GM10847 (cell line): ENCODE results near the gene VPS35L.

Source experiments
- POLR2A ChIP-seq: IDR thresholded peaks from 2 replicates; pipeline ENCODE4 v1.6.1; 2011; ENCODE audit not compliant: insufficient read length; ENCODE audit errors: extremely low read depth

The VPS35L gene

DNA sequence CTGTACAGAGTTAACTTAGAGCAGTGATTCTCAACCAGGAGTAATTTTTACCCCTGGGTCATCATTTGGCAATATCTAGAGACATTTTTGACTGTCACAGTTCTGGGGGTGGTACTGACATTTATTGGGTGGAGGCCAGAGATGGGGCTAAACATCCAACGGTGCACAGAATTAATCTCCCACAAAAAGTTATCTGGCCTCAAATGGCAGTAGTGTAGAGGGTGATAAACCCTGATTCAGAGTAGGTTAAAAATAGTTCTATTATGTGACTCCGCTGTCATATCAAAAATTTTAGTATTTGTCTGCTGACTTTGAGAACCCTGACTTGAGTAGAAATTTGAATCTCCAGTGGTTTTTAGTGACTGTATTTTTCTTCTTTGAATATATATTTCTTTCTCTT lies 19.1 kb downstream of the VPS35L start:
- TF ChIP-seq POLR2A, result no peak

DNA sequence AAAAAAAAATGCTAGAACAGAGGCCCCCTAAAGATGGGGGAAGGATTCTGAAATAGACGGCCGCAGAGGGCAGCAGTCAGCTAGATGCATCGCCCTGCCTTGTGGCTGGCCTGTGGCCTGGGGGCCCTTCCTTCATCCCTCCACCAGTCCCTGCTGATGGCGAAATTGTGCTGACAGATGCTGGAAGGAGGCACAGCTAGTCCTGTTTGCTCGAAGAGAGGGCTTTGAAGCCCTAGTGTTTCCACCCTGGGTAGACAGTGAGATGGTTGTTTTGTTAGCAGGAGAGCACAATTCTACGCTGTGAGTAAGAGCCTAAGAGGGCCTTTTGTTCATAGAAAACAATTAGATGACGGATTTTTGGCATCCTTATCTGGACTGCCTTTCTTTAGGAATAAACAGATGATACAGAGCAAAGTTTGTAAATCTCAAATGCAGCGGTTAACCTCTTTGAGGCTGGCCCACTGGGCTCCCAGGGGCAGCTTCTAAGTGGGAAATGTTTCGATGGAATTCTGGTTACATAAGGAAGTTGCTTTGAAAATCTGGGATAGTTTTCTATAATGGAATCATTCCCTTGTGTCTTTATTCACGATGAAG lies 23.0 kb downstream of the VPS35L start:
- TF ChIP-seq POLR2A, result no peak

DNA sequence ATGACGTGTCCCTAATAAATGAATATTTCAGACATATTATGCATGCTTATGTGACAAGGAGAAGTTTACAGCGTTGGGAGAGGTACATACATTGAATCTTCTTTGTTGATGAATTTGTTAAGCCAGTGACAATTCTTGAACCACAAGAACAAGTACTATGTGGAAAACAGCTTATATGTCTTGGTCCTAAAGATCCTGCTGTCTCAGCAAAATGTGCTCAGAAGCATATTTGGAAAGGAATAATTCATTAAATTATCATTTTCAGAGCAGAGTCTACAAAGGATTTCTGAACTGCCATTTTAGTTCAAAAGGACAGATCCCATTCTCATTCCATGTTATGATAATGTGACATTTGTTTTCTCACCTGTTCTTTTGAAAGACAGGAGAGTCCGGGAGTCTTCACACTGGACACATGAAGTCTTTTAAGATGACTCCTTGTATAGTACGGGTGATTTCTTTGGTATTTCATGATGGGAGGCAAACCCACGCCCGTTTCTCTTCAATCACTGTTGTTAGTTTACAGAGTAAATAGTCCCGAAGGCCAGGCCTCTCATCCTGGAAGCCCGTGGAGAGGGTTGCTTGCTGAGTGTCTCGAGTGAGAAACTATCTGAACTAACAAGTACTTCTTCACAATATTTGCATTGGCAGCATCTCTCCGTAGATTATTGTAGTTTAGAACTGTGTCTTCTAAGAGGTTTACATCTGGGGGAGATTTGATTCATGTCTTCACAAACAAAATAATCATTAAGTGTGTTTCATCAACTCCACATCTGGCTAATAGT lies 26.7 kb downstream of the VPS35L start:
- no peak for TF ChIP-seq POLR2A

DNA sequence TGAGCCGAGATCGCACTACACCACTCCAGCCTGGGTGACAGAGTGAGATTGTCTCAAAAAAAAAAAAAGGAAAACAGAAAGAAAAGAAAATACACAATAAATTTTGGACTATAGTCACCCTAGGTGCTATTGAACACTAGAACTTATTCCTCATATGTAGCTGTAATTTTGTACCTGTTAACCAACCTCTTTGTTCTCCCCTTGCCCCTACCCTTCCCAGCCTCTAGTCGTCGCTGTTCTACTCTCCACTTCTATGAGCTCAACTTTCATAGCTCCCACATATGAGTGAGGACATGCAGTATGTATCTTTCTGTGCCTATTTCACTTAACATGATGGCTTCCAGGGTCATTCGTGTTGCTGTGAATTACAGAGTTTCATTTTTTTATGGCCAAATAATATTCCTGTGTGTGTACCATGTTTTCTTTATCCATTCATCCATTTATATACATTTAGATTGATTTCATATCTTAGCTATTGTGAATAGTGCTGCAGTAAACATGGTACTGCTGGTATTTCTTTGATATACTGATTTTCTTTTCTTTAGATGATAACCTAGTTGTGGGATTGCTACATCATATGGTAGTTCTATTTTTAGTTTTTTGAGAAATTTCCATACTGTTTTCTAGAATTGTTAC lies 28.3 kb downstream of the VPS35L start:
- no peak for TF ChIP-seq POLR2A

GRCh38 chr16:19588661-19589060 lies 33.2 kb downstream of the VPS35L start:
- TF ChIP-seq POLR2A, result no peak

GRCh38 chr16:19589106-19589505 lies 33.6 kb downstream of the VPS35L start:
- TF ChIP-seq POLR2A, result no peak

- no peak for TF ChIP-seq POLR2A
Measured at GRCh38 chr16:19589771-19590302, 34.3 kb downstream of the VPS35L start.

GRCh38 chr16:19595043-19595767 lies 39.7 kb downstream of the VPS35L start:
- no peak for TF ChIP-seq POLR2A

GRCh38 chr16:19598805-19599510 lies 43.5 kb downstream of the VPS35L start:
- TF ChIP-seq POLR2A, result no peak

GRCh38 chr16:19599968-19600716 lies 44.6 kb downstream of the VPS35L start:
- no peak for TF ChIP-seq POLR2A

- TF ChIP-seq POLR2A, result no peak
Measured at GRCh38 chr16:19601083-19601976, 45.8 kb downstream of the VPS35L start.

DNA sequence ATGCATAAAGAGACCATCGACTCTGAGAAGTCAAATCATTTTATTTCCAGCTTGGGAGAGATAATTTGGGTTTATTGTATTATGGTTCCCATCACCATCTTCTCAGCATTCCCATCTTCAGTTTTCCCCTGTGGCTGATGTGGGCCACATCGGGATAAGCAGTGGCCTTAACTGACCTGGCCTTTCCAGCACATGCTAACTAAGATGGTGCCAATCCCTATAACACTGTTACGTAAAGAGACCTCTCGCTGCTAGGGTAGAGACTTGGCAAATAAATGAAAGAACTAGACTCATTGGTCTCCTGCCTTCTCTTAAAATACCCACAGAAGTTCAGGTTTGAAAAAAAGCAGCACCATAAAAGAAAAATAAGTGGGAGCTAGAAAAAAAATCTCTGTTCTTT lies 49.4 kb downstream of the VPS35L start:
- TF ChIP-seq POLR2A, result no peak

- TF ChIP-seq POLR2A, result no peak
Measured at GRCh38 chr16:19605701-19606100, 50.2 kb downstream of the VPS35L start.

GRCh38 chr16:19607616-19608280 lies 52.2 kb downstream of the VPS35L start:
- TF ChIP-seq POLR2A, result no peak
